ENCODE measurements around the gene ZSCAN10.

DNA sequence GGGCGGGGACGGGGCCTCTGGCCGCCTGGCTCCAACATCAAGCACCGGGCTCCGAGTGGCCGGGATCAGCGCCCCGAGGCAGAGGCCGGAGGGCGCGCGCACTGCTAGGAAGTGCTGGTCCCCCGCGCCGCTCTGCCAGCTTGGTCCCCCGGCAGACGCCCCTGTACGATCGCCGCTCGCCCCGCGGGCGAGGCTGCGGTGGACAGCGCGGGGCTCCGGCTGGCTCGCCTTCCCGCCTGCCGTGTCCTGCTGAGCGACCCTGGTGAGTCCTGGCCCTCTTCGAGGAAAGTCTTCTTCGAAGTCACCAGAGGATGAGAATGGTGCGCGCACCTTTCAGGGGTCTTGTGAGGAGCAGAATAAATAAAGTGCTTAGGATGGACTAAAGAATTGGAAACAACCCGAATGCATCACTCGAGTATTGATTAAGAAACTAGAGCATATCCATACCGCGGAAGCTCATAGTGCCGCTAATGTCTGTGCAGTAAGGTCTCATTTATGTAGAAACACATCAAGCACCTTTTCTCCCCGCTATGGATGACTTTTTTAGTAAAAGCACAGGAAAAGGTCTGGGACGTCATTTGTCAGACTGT lies 36.1 kb upstream of the ZSCAN10 start:
- TF ChIP-seq ZBTB7A (IDR thresholded peaks at IDR 0.05; ENCODE audit: borderline replicate concordance, control insufficient read depth, low read depth, low read length) (peak; percentile 72; the same call in 1 of the 2 replicates), ZNF282 (CRISPR knock-in tag; IDR thresholded peaks at IDR 0.05) (no peak), RFX1 (IDR thresholded peaks at IDR 0.05) (no peak), ASH1L (IDR thresholded peaks at IDR 0.05; ENCODE audit: borderline replicate concordance, low read depth, partially characterized antibody) (no peak), ZFP36 (IDR thresholded peaks at IDR 0.05; ENCODE audit: low read depth, low read length, partially characterized antibody) (no peak), ARNT (IDR thresholded peaks at IDR 0.05) (no peak), POLR2A (conservative IDR thresholded peaks at IDR 0.05) (0 out of 2 replicates have a peak, but pooled peaks have one; percentile 47), ZZZ3 (IDR thresholded peaks at IDR 0.05) (no peak)
- TF ChIP-seq, protein P1, sequence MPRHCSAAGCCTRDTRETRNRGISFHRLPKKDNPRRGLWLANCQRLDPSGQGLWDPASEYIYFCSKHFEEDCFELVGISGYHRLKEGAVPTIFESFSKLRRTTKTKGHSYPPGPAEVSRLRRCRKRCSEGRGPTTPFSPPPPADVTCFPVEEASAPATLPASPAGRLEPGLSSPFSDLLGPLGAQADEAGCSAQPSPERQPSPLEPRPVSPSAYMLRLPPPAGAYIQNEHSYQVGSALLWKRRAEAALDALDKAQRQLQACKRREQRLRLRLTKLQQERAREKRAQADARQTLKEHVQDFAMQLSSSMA (CRISPR knock-in tag; IDR thresholded peaks at IDR 0.05): no peak
- TF ChIP-seq, protein P2, sequence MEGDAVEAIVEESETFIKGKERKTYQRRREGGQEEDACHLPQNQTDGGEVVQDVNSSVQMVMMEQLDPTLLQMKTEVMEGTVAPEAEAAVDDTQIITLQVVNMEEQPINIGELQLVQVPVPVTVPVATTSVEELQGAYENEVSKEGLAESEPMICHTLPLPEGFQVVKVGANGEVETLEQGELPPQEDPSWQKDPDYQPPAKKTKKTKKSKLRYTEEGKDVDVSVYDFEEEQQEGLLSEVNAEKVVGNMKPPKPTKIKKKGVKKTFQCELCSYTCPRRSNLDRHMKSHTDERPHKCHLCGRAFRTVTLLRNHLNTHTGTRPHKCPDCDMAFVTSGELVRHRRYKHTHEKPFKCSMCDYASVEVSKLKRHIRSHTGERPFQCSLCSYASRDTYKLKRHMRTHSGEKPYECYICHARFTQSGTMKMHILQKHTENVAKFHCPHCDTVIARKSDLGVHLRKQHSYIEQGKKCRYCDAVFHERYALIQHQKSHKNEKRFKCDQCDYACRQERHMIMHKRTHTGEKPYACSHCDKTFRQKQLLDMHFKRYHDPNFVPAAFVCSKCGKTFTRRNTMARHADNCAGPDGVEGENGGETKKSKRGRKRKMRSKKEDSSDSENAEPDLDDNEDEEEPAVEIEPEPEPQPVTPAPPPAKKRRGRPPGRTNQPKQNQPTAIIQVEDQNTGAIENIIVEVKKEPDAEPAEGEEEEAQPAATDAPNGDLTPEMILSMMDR (IDR thresholded peaks at IDR 0.05 in 2 of 3, conservative IDR thresholded peaks at IDR 0.05 in 1 of 3; ENCODE audit: insufficient read depth in 2 of 3, low read depth in 1 of 3, low read length in 3 of 3): no peak
- TF ChIP-seq, protein P3, sequence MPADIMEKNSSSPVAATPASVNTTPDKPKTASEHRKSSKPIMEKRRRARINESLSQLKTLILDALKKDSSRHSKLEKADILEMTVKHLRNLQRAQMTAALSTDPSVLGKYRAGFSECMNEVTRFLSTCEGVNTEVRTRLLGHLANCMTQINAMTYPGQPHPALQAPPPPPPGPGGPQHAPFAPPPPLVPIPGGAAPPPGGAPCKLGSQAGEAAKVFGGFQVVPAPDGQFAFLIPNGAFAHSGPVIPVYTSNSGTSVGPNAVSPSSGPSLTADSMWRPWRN (IDR thresholded peaks at IDR 0.05; ENCODE audit: low read depth): no peak
- TF ChIP-seq, protein P4, sequence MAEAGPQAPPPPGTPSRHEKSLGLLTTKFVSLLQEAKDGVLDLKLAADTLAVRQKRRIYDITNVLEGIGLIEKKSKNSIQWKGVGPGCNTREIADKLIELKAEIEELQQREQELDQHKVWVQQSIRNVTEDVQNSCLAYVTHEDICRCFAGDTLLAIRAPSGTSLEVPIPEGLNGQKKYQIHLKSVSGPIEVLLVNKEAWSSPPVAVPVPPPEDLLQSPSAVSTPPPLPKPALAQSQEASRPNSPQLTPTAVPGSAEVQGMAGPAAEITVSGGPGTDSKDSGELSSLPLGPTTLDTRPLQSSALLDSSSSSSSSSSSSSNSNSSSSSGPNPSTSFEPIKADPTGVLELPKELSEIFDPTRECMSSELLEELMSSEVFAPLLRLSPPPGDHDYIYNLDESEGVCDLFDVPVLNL (CRISPR knock-in tag; IDR thresholded peaks at IDR 0.05; ENCODE audit: low read depth): no peak
